HG03432 (cell line): ENCODE measurements around the gene PLSCR2.
"Not testable (repeated sequence)": the region's sequence is repeated elsewhere in the genome, so short reads cannot be mapped to it uniquely, and the experiment has no call there.

Experiments
- ATAC-seq: cut with Tn5 transposase; IDR thresholded peaks from one replicate; pipeline ENCODE4 v1.9.1; 2021; ENCODE audit warnings: mild to moderate bottlenecking, moderate library complexity; ENCODE audit not compliant: unreplicated experiment

The PLSCR2 gene

DNA sequence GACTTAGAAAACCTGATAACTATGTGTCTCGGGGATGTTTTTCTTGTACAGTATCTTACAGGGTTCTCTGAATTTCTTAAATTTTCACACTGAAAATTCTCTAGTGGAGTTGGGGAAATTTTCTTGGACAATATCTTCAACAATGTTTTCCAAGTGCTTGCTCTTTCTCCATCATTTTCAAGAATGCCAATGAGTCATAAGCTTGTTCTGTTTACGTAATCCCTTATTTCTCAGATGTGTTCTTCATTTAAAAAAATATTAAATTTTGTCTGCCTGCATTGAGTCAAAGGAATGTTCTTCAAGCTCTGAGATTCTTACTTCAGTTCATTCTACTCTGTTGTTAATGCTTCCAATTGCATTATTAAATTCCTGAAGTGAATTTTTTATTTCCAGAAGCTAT lies 21.9 kb upstream of the PLSCR2 start:
- no peak for ATAC-seq

DNA sequence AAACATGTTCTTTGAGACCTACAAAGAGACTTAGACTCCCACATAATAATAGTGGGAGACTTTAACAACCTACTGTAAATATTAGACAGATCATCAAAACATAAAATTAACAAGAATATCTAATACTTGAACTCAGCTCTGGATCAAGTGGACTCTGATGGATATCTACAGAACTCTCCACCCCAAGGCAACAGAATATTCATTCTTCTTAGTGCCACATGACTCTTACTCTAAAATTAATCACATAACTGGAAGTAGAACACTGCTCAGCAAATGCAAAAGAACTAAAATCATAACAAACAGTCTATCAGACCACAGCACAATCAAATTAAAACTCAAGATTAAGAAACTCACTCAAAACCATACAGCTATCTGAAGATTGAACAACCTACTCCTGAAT lies 15.9 kb upstream of the PLSCR2 start:
- no peak for ATAC-seq

DNA sequence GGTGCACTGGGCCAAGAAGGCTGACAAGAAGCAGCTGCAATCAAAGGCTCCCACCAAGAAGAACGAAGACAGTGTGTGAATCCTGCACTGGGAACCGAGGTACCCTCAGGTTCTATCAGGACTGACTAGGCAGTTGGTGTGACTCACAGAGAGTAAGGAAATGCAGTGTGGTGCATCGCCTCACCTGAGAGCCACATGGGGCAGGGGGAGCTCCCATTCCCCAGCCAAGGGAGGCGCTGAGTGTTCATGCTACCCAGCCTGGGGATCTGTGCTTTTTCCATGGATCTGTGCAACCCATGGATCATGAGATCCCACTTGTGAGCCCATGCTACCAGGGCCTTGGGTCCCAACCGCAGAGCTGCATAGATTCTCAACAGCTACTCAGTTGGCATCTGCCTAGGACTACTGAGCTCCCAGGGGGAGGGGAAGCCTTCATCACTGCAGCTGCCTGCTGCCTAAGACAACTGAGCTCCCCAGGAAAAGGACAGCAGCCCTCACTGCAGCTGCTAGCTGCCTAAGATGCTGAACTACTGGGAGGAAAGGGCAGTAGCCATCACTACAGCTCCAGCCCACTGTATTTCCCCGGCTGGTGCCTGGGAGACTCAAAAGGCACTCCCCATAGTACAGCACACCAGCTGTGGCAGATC lies 6.9 kb upstream of the PLSCR2 start:
- no peak for ATAC-seq

DNA sequence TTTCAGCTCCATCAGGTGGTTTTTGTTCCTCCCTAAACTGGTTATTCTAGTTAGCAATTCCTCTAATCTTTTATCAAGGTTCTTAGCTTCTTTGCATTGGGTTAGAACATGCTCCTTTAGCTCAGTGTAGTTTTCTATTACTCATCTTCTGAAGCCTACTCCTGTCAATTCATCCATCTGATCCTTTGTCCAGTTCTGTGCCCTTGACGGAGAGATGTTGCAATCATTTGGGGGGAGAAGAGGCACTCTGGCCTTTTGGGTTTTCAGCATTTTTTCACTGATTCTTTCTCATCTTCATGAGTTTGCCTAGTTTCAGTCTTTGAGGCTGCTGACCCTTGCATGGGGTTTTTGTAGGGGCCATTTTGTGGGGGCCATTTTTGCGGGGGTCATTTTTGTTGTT lies 5.6 kb upstream of the PLSCR2 start:
- ATAC-seq, result not testable (repeated sequence)

DNA sequence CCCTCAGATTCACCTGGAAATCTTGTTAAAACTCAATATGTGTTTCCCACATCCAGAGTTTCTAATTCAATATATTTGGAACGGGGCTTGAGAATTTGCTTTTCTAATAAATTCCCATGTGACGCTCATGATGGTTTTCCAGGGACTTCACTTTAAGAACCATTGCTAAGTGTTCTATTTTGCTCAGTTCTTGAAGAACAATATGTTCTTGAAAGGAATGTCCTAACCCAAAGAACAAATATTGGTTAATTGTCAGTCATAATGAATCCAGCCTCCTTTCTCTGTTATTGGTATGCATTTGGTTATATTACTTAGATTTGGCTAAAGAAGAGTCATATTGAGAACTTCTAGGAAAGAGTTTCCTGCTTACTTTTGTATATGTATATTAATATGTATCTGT lies 4.4 kb upstream of the PLSCR2 start:
- ATAC-seq, result no peak

DNA sequence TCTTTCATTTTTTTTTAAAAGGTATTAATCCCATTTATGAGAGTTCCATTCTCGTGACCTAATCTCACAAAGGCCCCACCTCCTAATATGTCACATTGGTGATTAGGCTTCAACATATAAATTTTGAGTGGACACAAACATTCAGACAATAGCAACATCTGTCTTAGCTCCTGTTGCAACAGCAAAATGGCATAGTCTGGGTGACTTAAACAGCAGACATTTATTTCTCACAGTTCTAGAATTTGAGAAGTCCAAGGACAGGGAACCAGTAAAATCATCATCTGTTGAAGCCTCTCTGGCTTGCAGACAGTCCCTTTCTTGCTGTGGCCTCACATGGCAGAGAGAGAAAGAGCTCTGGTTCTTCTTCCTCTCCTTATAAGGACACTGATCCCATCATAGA lies 3.2 kb upstream of the PLSCR2 start:
- no peak for ATAC-seq

GRCh38 chr3:146471012-146471411 lies 1.7 kb upstream of the PLSCR2 start:
- ATAC-seq, result no peak

- no peak for ATAC-seq
Measured at GRCh38 chr3:146470425-146470990, 1.1 kb upstream of the PLSCR2 start.

DNA sequence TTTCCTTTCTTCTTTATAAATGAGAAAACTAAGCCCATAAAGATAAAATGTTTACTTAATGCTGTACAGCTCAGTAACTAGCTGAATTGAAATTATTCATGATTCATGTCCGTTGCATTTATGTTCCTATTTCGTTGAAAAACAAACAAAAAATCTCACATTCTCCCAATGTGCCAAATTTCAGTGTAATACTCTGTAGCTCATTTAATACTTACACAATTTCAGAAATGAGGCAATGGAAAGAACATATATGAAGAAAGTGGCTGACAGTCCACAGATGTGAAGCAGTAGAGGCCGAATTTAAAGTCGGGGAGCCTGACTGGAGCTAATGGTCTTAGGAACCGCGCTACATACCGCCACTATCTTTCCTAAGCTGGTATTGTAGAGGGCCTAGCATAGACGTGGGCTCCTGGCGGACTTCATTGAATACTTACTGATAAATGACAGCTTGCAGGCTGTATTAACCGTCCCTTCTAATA lies 651 bp downstream of the PLSCR2 start:
- ATAC-seq, result no peak

GRCh38 chr3:146468234-146468633 lies 1.1 kb downstream of the PLSCR2 start:
- ATAC-seq, result no peak

DNA sequence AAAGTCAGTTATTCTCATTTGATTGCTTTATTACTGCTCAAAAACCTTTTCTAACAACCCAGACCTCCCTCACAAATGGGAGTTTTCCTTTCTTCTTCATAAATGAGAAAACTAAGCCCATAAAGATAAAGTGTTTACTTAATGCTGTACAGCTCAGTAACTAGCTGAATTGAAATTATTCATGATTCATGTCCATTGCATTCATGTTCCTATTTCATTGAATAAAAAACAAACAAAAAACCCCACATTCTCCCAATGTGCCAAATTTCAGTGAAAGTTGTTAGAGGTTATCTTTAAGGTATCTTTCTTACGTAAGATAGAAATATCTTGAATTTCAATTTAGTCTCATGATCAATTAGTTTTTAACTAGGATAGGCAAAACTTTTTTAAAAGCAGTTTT lies 2.8 kb downstream of the PLSCR2 start:
- ATAC-seq, result no peak

GRCh38 chr3:146465693-146466465 lies 3.5 kb downstream of the PLSCR2 start:
- no peak for ATAC-seq

DNA sequence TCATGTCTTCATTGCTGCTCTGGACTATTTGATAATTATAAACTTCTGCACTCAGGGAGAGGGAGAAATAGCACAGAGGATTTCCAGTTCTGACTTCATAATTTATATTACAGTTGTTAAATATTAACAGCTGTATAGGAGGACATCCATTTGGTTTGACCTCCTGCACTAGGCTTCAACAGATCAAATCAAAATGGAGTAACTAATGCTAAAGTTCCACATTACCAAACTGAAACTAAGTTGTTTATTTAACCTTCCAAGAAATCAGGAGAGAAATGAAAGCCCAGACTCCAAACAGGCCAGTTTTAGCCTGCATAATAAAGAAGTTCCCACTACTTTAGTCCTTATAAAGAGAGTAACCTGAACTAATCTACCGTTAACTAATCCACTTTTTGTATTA lies 4.6 kb downstream of the PLSCR2 start:
- no peak for ATAC-seq

GRCh38 chr3:146464005-146464595 lies 5.3 kb downstream of the PLSCR2 start:
- no peak for ATAC-seq

DNA sequence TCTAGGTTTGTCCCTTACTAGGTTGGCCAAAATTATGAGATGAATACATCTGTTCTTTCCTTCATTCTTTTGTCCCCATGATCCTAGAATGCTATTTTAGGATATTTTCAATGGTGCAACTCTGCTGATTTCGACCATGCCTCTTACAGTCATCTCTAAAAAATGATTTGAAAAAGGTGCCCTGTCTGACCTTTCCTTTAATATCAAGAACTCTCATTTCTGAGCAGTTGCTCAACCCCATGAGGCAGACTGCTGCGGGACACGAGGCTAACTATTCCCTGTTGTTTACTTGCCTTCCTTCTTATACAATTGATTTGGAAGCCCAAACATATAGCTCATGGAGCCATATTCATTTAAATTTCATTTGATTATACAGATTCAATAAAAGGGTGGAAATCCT lies 14.6 kb downstream of the PLSCR2 start:
- no peak for ATAC-seq

DNA sequence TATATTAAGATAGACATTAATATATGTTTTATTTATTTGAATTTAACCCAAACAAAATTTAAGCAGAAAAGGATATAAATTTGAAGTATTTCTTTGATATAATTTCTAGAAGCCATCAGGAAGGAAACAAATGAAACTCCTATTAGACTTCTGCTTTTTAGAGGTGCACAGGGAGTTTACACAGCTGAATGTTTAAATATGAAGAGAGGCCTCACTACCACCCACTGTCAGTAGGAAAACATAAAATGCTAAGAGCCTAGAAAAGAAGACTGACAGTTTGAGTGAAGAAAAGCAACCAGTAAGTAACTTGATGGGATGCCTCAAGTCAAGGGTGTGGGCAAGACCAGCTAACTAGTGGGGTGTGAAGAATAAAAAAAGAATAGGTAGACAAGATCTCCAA lies 19.7 kb downstream of the PLSCR2 start:
- ATAC-seq, result no peak

DNA sequence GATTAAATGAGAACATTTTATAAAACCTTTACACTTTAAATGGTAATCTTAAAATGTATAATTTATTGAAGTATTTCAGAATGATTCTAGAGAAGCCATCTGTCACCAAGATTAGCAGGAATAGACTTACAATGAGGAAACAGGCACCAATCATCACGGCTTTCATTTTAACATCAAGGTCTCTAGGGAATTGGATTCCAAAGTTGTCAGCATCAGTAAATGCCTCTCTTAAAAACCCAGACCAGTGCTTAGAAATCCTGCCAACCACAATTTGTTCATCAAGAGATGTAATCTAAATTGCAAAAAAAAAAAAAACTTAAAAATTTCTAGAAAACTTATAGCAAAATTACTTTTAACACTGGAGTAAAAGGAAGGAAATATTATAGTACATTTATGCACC lies 20.3 kb downstream of the PLSCR2 start:
- no peak for ATAC-seq

GRCh38 chr3:146446026-146446425 lies 23.3 kb downstream of the PLSCR2 start:
- no peak for ATAC-seq

DNA sequence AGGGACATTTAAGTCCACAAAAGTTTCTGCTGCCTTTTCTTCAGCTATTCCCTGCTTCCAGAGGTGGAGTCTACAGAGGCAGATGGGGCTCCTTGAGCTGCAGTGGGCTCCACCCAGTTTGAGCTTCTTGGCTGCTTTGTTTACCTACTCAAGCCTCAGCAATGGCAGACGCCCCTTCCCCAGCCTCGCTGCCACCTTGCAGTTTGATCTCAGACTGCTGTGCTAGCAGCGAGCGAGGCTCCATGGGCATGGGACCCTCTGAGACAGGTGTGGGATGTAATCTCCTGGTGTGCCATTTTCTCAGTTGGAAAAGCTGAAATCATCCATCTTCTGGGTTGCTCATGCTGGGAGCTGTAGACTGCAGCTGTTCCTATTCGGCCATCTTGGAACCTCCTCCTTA lies 29.1 kb downstream of the PLSCR2 start:
- ATAC-seq, result not testable (repeated sequence)

DNA sequence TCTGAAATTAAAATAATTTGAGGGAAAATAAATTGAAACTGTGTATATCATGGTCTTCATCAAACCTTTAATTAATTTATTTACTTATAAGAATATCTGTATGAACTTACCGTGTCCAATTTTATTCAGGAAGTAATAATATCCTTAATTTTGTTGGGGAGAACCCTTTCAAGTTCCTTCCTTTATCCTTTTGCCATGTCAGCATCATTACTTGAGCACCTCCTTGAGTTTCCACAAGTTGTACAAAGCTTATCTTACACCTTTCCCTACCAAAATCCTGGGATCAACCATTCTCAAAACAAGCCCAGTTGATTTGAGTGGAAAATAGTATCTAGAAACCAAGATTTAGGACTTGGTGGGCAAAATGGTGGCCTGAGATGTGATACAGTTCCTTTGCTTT lies 37.3 kb downstream of the PLSCR2 start:
- ATAC-seq, result no peak

- no peak for ATAC-seq
Measured at GRCh38 chr3:146431240-146431639, 38.1 kb downstream of the PLSCR2 start.

DNA sequence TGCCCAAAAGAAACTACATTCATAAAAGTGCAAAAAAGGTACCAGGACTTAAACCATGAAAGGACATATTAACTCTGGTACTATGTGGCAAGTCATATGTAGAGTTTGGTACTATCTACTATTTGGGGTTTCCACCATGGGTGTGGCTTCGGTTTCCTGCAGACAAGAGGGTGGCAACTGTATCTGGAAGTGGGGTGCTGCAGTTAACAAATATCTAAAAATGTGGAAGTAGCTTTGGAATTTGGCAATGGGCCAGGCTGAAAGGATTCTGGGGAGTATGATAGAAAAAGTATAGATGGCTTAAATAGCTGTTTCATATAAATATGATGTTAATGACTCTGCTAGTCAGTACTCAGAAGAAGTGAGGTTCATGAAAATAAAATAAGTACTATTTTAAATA lies 44.0 kb downstream of the PLSCR2 start:
- ATAC-seq, result no peak
